Fibroblast of lung (primary cell): ENCODE measurements around the gene MYPOP. TPM values are rescaled to one million over a fixed set of nuclear protein-coding genes. Genes with fewer than 3 reads are reported as not detected.

Source experiments
- DNase-seq, 2 donors: peaks; one replicate each; pipeline versions ENCODE4 v3.0.0 to v3.0.0-alpha.2; 2010; ENCODE audit warnings: low read depth in 2 of 2
- H2AFZ ChIP-seq: 2 replicates; pipeline ENCODE4 v1.5.1; 2012; ENCODE audit warnings: low read length, control low read depth, inconsistent platforms
- H3K27ac ChIP-seq: 2 replicates; pipeline ENCODE4 v1.5.1; 2011; ENCODE audit warnings: low read length, control low read depth; ENCODE audit not compliant: insufficient read depth
- H3K27me3 ChIP-seq: 2 replicates; pipeline ENCODE4 v1.5.1; 2011; ENCODE audit warnings: mild to moderate bottlenecking, low read length; ENCODE audit not compliant: control insufficient read depth, insufficient read depth
- H3K36me3 ChIP-seq: 2 replicates; pipeline ENCODE4 v1.5.1; 2011; ENCODE audit warnings: low read length; ENCODE audit not compliant: control insufficient read depth, insufficient read depth
- H3K4me1 ChIP-seq: 2 replicates; pipeline ENCODE4 v1.5.1; 2011; ENCODE audit warnings: low read length; ENCODE audit not compliant: control insufficient read depth, insufficient read depth; ENCODE audit errors: extremely low read depth
- H3K4me2 ChIP-seq: 2 replicates; pipeline ENCODE4 v1.5.1; 2011; ENCODE audit warnings: low read length, control low read depth; ENCODE audit not compliant: insufficient read depth; ENCODE audit errors: extremely low read depth
- H3K4me3 ChIP-seq, 4 experiments: fragments of 200-600 bp in 1 of 4; sonication (generic) in 1 of 4; replicated peaks in 1 of 4; 2 replicates each; pipeline ENCODE4 v1.5.1; 2011 to 2016; ENCODE audit warnings: low read length in 4 of 4, low read depth in 3 of 4, mild to moderate bottlenecking in 3 of 4, control low read depth in 2 of 4, inconsistent platforms in 1 of 4, mixed read lengths in 1 of 4; ENCODE audit not compliant: insufficient read depth in 1 of 4; ENCODE audit errors: control extremely low read depth in 1 of 4
- H3K79me2 ChIP-seq: 2 replicates; pipeline ENCODE4 v1.5.1; 2012; ENCODE audit warnings: mild to moderate bottlenecking, low read length, inconsistent platforms; ENCODE audit not compliant: control insufficient read depth, insufficient read depth
- H3K9ac ChIP-seq: 2 replicates; pipeline ENCODE4 v1.5.1; 2011; ENCODE audit warnings: mild to moderate bottlenecking, low read length, control low read depth; ENCODE audit not compliant: insufficient read depth
- H3K9me3 ChIP-seq: 2 replicates; pipeline ENCODE4 v1.5.1; 2012; ENCODE audit warnings: low read depth, low read length; ENCODE audit not compliant: control insufficient read depth, insufficient read depth
- H4K20me1 ChIP-seq: 2 replicates; pipeline ENCODE4 v1.5.1; 2011; ENCODE audit warnings: low read length; ENCODE audit not compliant: control insufficient read depth, insufficient read depth; ENCODE audit errors: extremely low read depth
- EZH2 ChIP-seq: IDR thresholded peaks from 2 replicates; pipeline ENCODE4 v1.5.1; 2012; ENCODE audit warnings: low read length, control low read depth, mild to moderate bottlenecking; ENCODE audit errors: missing control alignments
- polyA plus RNA-seq, 2 donors: library from polyadenylated mRNA; depleted of rRNA in 1 of 2; stranded (reverse) in 1 of 2; unstranded in 1 of 2; fragments of >200 nt; gene quantifications; 2 replicates each; pipeline ENCODE4 v1.2.1, GENCODE V29; 2011 to 2012; ENCODE audit warnings: missing spikeins in 1 of 2
- total RNA-seq: library from RNA; depleted of rRNA; stranded (reverse); fragments of >200 nt; gene quantifications from 2 replicates; pipeline ENCODE4 v1.2.1, GENCODE V29; 2014
- TF ChIP-seq, protein P1 (sequence below), 2 donors: IDR thresholded peaks in 1 of 2; conservative IDR thresholded peaks in 1 of 2; 1 replicate in 1 of 2; 2 replicates in 1 of 2; pipeline ENCODE4 v1.5.1; 2011 to 2012; ENCODE audit warnings: low read length in 2 of 2, control low read depth in 1 of 2, inconsistent platforms in 1 of 2, low read depth in 1 of 2, mild to moderate bottlenecking in 1 of 2

MYPOP gene
- total and polyA plus RNA-seq, 2 donors (not counting 1 experiment from before 2014, with no cell fraction given), result 0.81 to 1.3 TPM

DNA sequence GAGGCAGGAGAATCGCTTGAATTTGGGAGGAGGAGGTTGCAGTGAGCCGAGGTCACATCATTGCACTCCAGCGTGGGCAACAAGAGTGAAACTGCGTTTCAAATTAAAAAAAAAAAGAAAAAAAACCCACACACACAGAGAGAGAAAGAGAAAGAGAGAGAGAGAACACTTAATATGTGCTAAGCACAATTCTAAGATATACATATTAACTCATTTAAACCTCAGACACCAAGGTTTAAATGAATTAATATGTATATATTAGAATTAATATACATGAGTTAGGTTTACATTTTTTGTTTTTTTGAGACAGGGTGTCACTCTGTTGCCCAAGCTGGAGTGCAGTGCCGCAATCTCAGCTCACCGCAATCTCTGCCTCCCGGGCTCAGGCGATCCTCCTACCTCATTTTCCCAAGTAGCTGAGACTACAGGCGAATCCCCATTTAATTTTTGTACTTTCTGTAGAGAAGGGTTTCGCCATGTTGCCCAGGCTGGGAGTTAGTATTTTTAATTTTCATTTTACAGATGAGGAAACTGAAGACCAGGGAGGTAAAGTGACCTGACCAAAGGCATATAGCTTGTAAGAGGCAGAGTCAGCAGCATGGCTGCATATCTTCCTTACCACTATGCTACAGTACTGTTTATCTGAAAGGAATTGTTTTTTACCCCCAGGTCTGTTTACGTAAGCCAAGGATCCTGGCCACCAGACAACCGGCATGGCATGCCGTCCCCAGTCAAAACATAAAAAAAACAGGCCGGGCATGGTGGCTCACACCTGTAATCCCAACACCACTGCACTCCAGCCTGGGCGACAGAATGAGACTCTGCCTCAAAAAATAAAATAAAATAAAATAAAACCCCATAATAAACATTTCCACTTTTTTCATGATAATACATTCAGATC lies 41.8 kb downstream of the MYPOP start:
- H3K4me2 ChIP-seq, result no peak overlapping the region
- no peak overlapping the region for H3K9ac ChIP-seq
- H3K9me3 ChIP-seq, result no peaks in the 10 kb centered on the region
- DNase-seq, result no peak
- no peak overlapping the region for H3K4me3 ChIP-seq
- peaks cover 39% of the 10 kb centered on the region for H3K79me2 ChIP-seq
- H3K36me3 ChIP-seq, result peaks cover 7% of the 10 kb centered on the region
- peaks cover 18% of the 10 kb centered on the region for H3K27me3 ChIP-seq
- no peak overlapping the region for H2AFZ ChIP-seq
- H3K4me1 ChIP-seq, result no peaks in the 10 kb centered on the region
- TF ChIP-seq EZH2, result no peak
- TF ChIP-seq, protein P1, sequence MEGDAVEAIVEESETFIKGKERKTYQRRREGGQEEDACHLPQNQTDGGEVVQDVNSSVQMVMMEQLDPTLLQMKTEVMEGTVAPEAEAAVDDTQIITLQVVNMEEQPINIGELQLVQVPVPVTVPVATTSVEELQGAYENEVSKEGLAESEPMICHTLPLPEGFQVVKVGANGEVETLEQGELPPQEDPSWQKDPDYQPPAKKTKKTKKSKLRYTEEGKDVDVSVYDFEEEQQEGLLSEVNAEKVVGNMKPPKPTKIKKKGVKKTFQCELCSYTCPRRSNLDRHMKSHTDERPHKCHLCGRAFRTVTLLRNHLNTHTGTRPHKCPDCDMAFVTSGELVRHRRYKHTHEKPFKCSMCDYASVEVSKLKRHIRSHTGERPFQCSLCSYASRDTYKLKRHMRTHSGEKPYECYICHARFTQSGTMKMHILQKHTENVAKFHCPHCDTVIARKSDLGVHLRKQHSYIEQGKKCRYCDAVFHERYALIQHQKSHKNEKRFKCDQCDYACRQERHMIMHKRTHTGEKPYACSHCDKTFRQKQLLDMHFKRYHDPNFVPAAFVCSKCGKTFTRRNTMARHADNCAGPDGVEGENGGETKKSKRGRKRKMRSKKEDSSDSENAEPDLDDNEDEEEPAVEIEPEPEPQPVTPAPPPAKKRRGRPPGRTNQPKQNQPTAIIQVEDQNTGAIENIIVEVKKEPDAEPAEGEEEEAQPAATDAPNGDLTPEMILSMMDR (conservative IDR thresholded peaks at IDR 0.05 in 1 of 2, IDR thresholded peaks at IDR 0.05 in 1 of 2; ENCODE audit: low read depth in 1 of 2, low read length in 2 of 2), result no peak
- no peaks in the 10 kb centered on the region for H4K20me1 ChIP-seq
- H3K27ac ChIP-seq, result no peak overlapping the region

DNA sequence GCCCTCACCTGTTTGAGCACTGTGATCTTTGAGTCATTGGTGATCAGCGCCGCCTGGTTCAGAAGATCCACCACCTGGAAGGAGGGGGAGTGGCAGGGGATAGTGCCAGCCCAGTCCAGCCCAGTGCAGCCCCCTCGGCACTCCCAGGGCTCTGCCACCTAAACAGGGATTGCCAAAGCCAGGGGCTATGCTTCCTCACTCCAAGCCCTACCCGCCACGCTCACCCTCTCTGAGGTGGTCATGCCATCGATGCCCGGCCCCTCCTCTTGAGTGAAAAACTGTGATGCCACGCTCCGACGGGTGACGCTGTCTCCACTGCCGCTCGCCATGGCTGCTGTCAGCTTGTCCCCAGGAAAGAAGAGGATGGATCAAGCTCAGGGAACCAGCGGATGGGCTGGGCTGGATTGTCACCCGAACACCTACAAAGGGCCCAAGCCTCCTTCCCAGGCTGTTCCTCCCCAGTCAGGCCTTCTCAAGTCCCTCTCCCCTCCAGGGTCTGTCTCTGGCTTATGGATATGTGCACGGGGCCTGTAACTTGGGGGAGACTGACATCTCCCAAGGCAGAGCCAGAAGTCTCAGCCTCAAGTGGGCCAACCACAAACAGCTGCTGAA lies 48.1 kb downstream of the MYPOP start:
- H3K9me3 ChIP-seq, result no peaks in the 10 kb centered on the region
- H3K27ac ChIP-seq, result no peak overlapping the region
- no peak overlapping the region for H3K4me3 ChIP-seq
- H2AFZ ChIP-seq, result no peak overlapping the region
- H3K27me3 ChIP-seq, result no peaks in the 10 kb centered on the region
- H3K4me1 ChIP-seq, result no peaks in the 10 kb centered on the region
- no peak for DNase-seq
- no peaks in the 10 kb centered on the region for H4K20me1 ChIP-seq
- H3K4me2 ChIP-seq, result no peak overlapping the region
- H3K36me3 ChIP-seq, result peaks cover 32% of the 10 kb centered on the region
- no peak overlapping the region for H3K9ac ChIP-seq
- H3K79me2 ChIP-seq, result peaks cover 16% of the 10 kb centered on the region
- no peak for TF ChIP-seq EZH2
- TF ChIP-seq, protein P1 (conservative IDR thresholded peaks at IDR 0.05 in 1 of 2, IDR thresholded peaks at IDR 0.05 in 1 of 2; ENCODE audit: low read depth in 1 of 2, low read length in 2 of 2), result no peak

DNA sequence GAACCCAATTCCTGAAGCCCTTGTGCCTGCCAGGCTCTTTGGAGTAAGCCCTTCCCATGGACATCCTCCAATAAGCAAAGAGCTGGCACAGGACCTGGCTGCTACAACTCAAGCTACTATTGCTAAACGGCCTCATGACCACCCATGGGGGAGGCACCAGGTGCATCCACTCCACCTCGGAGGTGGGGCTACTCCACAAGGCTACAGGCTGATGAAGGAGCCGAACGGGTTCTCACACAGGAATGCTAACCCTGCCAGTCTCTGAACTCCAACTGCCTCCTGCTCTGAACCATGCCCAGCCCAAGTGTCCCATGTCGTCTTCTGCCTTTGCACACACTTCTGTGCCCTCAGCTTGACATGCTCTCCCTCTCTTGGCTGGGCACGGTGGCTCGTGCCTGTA lies 49.4 kb downstream of the MYPOP start:
- Histone ChIP-seq H4K20me1 (no peaks in the 10 kb centered on the region), H3K36me3 (peaks cover 36% of the 10 kb centered on the region)

More for the DNA sequence above, 49.4 kb downstream of the MYPOP start:
- H3K79me2 ChIP-seq, result peaks cover 10% of the 10 kb centered on the region
- peak in 1 of 2 donors; percentile 10 for DNase-seq
- H3K4me3 ChIP-seq, result no peak overlapping the region
- H3K9me3 ChIP-seq, result no peaks in the 10 kb centered on the region
- no peak overlapping the region for H2AFZ ChIP-seq
- H3K4me2 ChIP-seq, result no peak overlapping the region
- TF ChIP-seq, protein P1 (conservative IDR thresholded peaks at IDR 0.05 in 1 of 2, IDR thresholded peaks at IDR 0.05 in 1 of 2; ENCODE audit: low read depth in 1 of 2, low read length in 2 of 2), result no peak
- TF ChIP-seq EZH2, result no peak
- no peak overlapping the region for H3K9ac ChIP-seq
- H3K27ac ChIP-seq, result no peak overlapping the region
- H3K27me3 ChIP-seq, result no peaks in the 10 kb centered on the region
- H3K4me1 ChIP-seq, result no peaks in the 10 kb centered on the region
